GM10248 (cell line): ENCODE data around the gene CRY2.

Experiments used
- CTCF ChIA-PET: fragments of 300-600 bp; sonication (Branson Sonifier 250); formaldehyde crosslinking; extraction: SDS; loops from one replicate; lab custom pipeline; 2021; ENCODE audit warnings: antibody characterized with exemption; lab: Yijun Ruan, JAX
- POLR2A ChIA-PET: fragments of 350-650 bp; sonication (Branson Sonifier 250); formaldehyde crosslinking; extraction: SDS; loops from one replicate; lab custom pipeline; 2020; ENCODE audit warnings: antibody characterized with exemption; lab: Yijun Ruan, JAX
- DNase-seq: peaks from one replicate; pipeline ENCODE4 v3.0.0; 2012; ENCODE audit errors: extremely low spot score
- TF ChIP-seq, protein P1 (sequence below): IDR thresholded peaks from 2 replicates; pipeline ENCODE4 v1.5.1; 2012; ENCODE audit warnings: mild to moderate bottlenecking, low read depth; ENCODE audit errors: extremely low read depth, missing control alignments, control extremely low read depth

CRY2 gene

DNA sequence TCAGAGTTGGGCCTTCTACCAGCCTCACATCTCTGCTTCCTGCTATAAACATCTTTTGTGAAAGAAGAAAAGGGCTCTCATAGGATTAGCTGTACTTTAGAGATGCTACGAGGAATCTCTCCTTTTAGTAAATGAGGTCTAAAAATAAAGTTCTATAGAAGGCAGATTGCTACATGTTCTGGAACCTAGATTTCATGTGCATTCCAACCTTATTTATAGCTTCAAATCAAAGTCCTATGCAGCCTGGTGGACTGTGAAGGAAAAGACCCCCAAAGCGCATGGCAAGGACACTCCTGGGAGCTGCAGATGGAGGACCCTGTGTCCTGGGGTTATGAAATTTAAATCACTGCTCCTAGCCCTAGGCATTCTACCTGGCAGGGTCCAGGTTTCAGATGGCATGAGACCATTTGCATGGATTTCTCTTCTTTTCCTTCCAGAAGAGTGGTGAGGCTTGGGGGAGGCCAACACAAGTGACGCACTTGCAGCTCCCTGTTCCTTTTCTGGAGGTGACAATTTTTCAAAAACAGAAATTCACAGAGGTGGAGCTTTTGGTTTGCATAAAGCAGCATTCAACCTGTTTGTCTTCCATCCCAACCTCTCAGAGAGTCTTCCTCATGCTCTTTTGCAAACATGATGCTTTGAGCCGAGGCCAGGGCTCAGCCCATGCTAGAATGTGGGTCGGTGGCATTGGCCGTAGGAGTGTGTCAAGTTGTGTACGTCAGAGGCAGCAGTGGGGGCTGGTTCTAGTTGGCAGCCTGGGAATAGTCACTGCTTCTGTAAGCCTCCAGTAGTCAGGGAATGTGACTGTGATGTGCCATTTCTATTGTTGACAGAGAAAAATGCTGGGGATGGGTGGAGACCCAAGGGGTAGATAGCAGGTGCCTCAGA, 6.3 kb downstream of the CRY2 start:
- TF ChIP-seq, protein P1, sequence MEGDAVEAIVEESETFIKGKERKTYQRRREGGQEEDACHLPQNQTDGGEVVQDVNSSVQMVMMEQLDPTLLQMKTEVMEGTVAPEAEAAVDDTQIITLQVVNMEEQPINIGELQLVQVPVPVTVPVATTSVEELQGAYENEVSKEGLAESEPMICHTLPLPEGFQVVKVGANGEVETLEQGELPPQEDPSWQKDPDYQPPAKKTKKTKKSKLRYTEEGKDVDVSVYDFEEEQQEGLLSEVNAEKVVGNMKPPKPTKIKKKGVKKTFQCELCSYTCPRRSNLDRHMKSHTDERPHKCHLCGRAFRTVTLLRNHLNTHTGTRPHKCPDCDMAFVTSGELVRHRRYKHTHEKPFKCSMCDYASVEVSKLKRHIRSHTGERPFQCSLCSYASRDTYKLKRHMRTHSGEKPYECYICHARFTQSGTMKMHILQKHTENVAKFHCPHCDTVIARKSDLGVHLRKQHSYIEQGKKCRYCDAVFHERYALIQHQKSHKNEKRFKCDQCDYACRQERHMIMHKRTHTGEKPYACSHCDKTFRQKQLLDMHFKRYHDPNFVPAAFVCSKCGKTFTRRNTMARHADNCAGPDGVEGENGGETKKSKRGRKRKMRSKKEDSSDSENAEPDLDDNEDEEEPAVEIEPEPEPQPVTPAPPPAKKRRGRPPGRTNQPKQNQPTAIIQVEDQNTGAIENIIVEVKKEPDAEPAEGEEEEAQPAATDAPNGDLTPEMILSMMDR = no peak
- ChIA-PET POLR2A (no interaction called here), CTCF (interaction anchor here (0.9 to 2.2 kb wide), 5 partner anchors 11 to 89 kb away, joined by 3 to 6 read pairs (median 3); no protein-coding TSS in a partner anchor)
- no peak for DNase-seq

DNA sequence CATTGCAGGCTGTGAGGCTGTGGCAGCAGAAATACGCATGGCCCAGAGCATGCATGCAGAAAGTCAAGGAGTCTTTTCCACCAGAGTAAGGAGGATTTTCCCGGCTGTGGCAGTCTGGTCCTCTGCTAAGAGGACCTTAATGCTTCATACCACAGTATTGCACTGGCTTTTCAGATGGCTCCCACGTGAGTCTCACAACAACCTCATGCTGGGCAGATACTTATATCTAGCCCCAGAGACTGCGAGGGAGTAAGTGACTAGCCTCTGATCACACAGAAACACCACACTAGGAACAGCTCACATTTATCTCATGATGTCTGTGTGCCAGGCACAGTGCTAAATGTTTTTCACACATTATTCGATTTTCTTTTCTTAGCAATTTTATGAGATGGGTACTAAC, 8.0 kb downstream of the CRY2 start:
- ChIA-PET POLR2A (no interaction called here), CTCF (interaction anchor here (1.0 to 2.2 kb wide), 3 partner anchors 8 to 17 kb away, joined by 3 to 4 read pairs (median 4); no protein-coding TSS in a partner anchor)
- DNase-seq = no peak

GRCh38 chr11:45856044-45856468, 8.8 kb downstream of the CRY2 start:
- POLR2A ChIA-PET = no interaction called here
- CTCF ChIA-PET = interaction anchor here (3.4 kb wide), 1 partner anchor 17 kb away, joined by 18 read pairs; no protein-coding TSS in a partner anchor
- TF ChIP-seq, protein P1 = no peak
- DNase-seq = no peak

More for the DNA sequence above, 8.0 kb downstream of the CRY2 start:
- TF ChIP-seq, protein P1 = no peak

- CTCF ChIA-PET = interaction anchor here (0.7 to 3.4 kb wide), 3 partner anchors 15 to 203 kb away, joined by 3 to 18 read pairs (median 4); no protein-coding TSS in a partner anchor
- DNase-seq = no peak
- POLR2A ChIA-PET = no interaction called here
- TF ChIP-seq, protein P1 = no peak
Observed at GRCh38 chr11:45857961-45858474, 10.7 kb downstream of the CRY2 start.

GRCh38 chr11:45858751-45859398, 11.6 kb downstream of the CRY2 start:
- CTCF ChIA-PET = interaction anchor here (1.5 to 3.4 kb wide), 2 partner anchors 14 to 40 kb away, joined by 3 to 18 read pairs; no protein-coding TSS in a partner anchor
- TF ChIP-seq, protein P1 = no peak
- POLR2A ChIA-PET = no interaction called here
- no peak for DNase-seq

- no peak for DNase-seq
Observed at GRCh38 chr11:45859661-45860140, 12.4 kb downstream of the CRY2 start.

More at GRCh38 chr11:45859661-45860140, 12.4 kb downstream of the CRY2 start:
- ChIA-PET POLR2A (interaction anchor here (1.3 kb wide), 1 partner anchor 13 kb away, joined by 5 read pairs; the partner anchor contains the start of gene CRY2), CTCF (interaction anchor here (1.2 to 2.1 kb wide), 5 partner anchors 11 to 39 kb away, joined by 3 to 5 read pairs (median 3); no protein-coding TSS in a partner anchor)
- TF ChIP-seq, protein P1 = no peak
